Trophoblast cell (in vitro differentiated cells and primary cell): ENCODE measurements around the gene OLFM3.

Experiments used
- DNase-seq, 2 donors: peaks; one replicate each; pipeline ENCODE4 v3.0.0-alpha.2; 2016
- H2AFZ ChIP-seq: 2 replicates; pipeline ENCODE4 v1.6.1; 2013; ENCODE audit warnings: low read length, moderate library complexity, mild to moderate bottlenecking; ENCODE audit not compliant: insufficient read depth, poor library complexity
- H2AK5ac ChIP-seq: 2 replicates; pipeline ENCODE4 v1.6.1; 2013; ENCODE audit warnings: mild to moderate bottlenecking, low read length
- H2BK120ac ChIP-seq: 2 replicates; pipeline ENCODE4 v1.6.1; 2013; ENCODE audit warnings: low read length, mild to moderate bottlenecking, moderate library complexity; ENCODE audit not compliant: insufficient read depth, poor library complexity
- H2BK12ac ChIP-seq: 2 replicates; pipeline ENCODE4 v1.6.1; 2013; ENCODE audit warnings: mild to moderate bottlenecking, low read length, moderate library complexity
- H2BK5ac ChIP-seq: 2 replicates; pipeline ENCODE4 v1.6.1; 2013; ENCODE audit warnings: low read length, low read depth, moderate library complexity, mild to moderate bottlenecking; ENCODE audit not compliant: poor library complexity
- H3K14ac ChIP-seq: 2 replicates; pipeline ENCODE4 v1.6.1; 2013; ENCODE audit warnings: mild to moderate bottlenecking, low read length
- H3K18ac ChIP-seq: 2 replicates; pipeline ENCODE4 v1.6.1; 2013; ENCODE audit warnings: mild to moderate bottlenecking, low read length
- H3K23ac ChIP-seq: 2 replicates; pipeline ENCODE4 v1.6.1; 2013; ENCODE audit warnings: low read length
- H3K27ac ChIP-seq: 2 replicates; pipeline ENCODE4 v1.5.1; 2013; ENCODE audit warnings: low read depth, mild to moderate bottlenecking, inconsistent platforms, low read length, moderate library complexity
- H3K27me3 ChIP-seq: 2 replicates; pipeline ENCODE4 v1.6.1; 2013; ENCODE audit warnings: inconsistent platforms, mild to moderate bottlenecking, low read length, moderate library complexity; ENCODE audit not compliant: insufficient read depth
- H3K36me3 ChIP-seq, 2 experiments: 1 replicate in 1 of 2; 2 replicates in 1 of 2; pipeline ENCODE4 v1.6.1; 2013; ENCODE audit warnings: low read length in 2 of 2, mild to moderate bottlenecking in 2 of 2, moderate library complexity in 1 of 2; ENCODE audit not compliant: insufficient read depth in 2 of 2, control insufficient read depth in 1 of 2
- H3K4ac ChIP-seq: 2 replicates; pipeline ENCODE4 v1.6.1; 2013; ENCODE audit warnings: low read depth, mild to moderate bottlenecking, low read length, moderate library complexity
- H3K4me1 ChIP-seq, 2 experiments: 1 replicate in 1 of 2; 2 replicates in 1 of 2; pipeline ENCODE4 v1.6.1; 2013; ENCODE audit warnings: low read length in 2 of 2, mild to moderate bottlenecking in 2 of 2, moderate library complexity in 1 of 2; ENCODE audit not compliant: insufficient read depth in 2 of 2, control insufficient read depth in 1 of 2
- H3K4me2 ChIP-seq: 2 replicates; pipeline ENCODE4 v1.6.1; 2013; ENCODE audit warnings: inconsistent platforms, mild to moderate bottlenecking, low read length, moderate library complexity
- H3K4me3 ChIP-seq: 2 replicates; pipeline ENCODE4 v1.5.1; 2013; ENCODE audit warnings: mild to moderate bottlenecking, low read depth, low read length, inconsistent platforms
- H3K79me1 ChIP-seq: one replicate; pipeline ENCODE4 v1.6.1; 2013; ENCODE audit warnings: low read length
- H3K79me2 ChIP-seq: 2 replicates; pipeline ENCODE4 v1.6.1; 2013; ENCODE audit warnings: low read length, mild to moderate bottlenecking; ENCODE audit not compliant: control insufficient read depth, insufficient read depth, poor library complexity
- H3K9ac ChIP-seq: 2 replicates; pipeline ENCODE4 v1.6.1; 2013; ENCODE audit warnings: mild to moderate bottlenecking, low read length
- H3K9me3 ChIP-seq: 2 replicates; pipeline ENCODE4 v1.6.1; 2013; ENCODE audit warnings: low read depth, mild to moderate bottlenecking, control low read depth, inconsistent platforms, low read length; ENCODE audit not compliant: insufficient read depth
- H4K12ac ChIP-seq: 2 replicates; pipeline ENCODE4 v1.6.1; 2013; ENCODE audit warnings: low read depth, mild to moderate bottlenecking, low read length, moderate library complexity
- H4K8ac ChIP-seq: 2 replicates; pipeline ENCODE4 v1.6.1; 2013; ENCODE audit warnings: low read depth, mild to moderate bottlenecking, low read length, moderate library complexity
- H4K91ac ChIP-seq: one replicate; pipeline ENCODE4 v1.6.1; 2013; ENCODE audit warnings: low read depth, mild to moderate bottlenecking, low read length, moderate library complexity
- WGBS: extraction: QIAGEN DNeasy Blood & Tissue Kit; methylation state at CpG from one replicate; pipeline ENCODE4 v1.1.7; 2013; ENCODE audit warnings: missing lambda C conversion rate; ENCODE audit not compliant: insufficient read length, insufficient coverage; ENCODE audit errors: extremely low coverage; 5-methylcytosine and 5-hydroxymethylcytosine counted together

The OLFM3 gene

DNA sequence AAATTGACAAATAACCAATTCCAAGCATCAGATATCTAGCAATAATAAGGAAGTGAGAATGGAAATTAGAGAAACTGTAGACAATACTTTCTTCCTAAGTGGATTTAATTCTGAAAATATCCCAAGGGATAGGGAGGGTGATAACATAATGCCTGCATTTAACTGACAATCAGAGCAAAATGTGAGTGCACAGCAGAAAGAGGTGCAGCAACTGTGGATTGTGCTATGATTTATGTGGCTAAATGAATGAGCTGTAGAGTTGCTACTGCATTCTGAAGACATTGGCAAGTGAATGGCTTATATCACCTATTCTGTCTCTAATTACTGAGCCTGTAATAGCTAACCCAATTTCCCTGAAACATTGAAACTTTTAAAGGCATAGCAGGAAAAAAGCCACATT, 39.0 kb downstream of the OLFM3 start:
- H3K23ac ChIP-seq = no peak overlapping the region
- no peak overlapping the region for H3K9ac ChIP-seq
- H4K91ac ChIP-seq = no peak overlapping the region
- no peak overlapping the region for H2AK5ac ChIP-seq
- no peak for DNase-seq
- H3K79me2 ChIP-seq = no peaks in the 10 kb centered on the region
- H3K14ac ChIP-seq = no peak overlapping the region
- H2BK12ac ChIP-seq = no peak overlapping the region
- H4K12ac ChIP-seq = no peak overlapping the region
- no peaks in the 10 kb centered on the region for H3K27me3 ChIP-seq
- H2BK120ac ChIP-seq = no peak overlapping the region
- H2AFZ ChIP-seq = no peak overlapping the region
- H3K18ac ChIP-seq = no peak overlapping the region
- H3K4me2 ChIP-seq = no peak overlapping the region
- H4K8ac ChIP-seq = no peak overlapping the region
- H3K4me3 ChIP-seq = no peak overlapping the region
- no peak overlapping the region for H3K4ac ChIP-seq
- H3K9me3 ChIP-seq = no peaks in the 10 kb centered on the region
- no peaks in the 10 kb centered on the region for H3K4me1 ChIP-seq
- H3K36me3 ChIP-seq = no peaks in the 10 kb centered on the region
- H2BK5ac ChIP-seq = no peak overlapping the region
- no peak overlapping the region for H3K27ac ChIP-seq
- no peaks in the 10 kb centered on the region for H3K79me1 ChIP-seq

DNA sequence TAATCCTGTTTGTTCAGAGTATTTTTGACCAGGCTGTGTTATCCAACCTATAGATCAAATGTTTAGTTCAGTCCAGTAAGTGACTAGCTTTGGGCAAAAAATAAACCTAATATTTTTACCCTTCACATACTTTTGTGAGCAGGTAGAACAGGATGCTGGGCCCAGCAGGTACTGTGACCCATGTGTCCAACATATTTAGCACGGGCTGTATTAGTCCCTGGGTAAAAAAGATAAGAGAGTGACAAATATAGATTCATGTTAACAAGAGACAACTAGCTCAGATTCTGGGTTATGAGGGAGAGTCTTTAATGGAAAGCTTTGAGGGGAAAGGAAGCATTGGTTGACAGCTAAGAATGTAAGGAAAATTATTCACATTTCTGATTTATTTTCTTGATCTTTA, 43.1 kb downstream of the OLFM3 start:
- Histone ChIP-seq H3K4ac (no peak overlapping the region), H3K27me3 (no peaks in the 10 kb centered on the region), H3K4me2 (no peak overlapping the region), H2BK120ac (no peak overlapping the region), H3K18ac (no peak overlapping the region), H3K14ac (no peak overlapping the region), H4K91ac (no peak overlapping the region), H4K8ac (no peak overlapping the region), H3K79me1 (no peaks in the 10 kb centered on the region), H3K4me1 (no peaks in the 10 kb centered on the region), H2AFZ (no peak overlapping the region), H4K12ac (no peak overlapping the region), H3K4me3 (no peak overlapping the region), H3K79me2 (no peaks in the 10 kb centered on the region), H3K36me3 (no peaks in the 10 kb centered on the region), H3K9ac (no peak overlapping the region), H2BK5ac (no peak overlapping the region), H3K23ac (no peak overlapping the region), H3K27ac (no peak overlapping the region), H2BK12ac (no peak overlapping the region), H2AK5ac (no peak overlapping the region), H3K9me3 (no peaks in the 10 kb centered on the region)
- no CpG with 5 or more reads among the region's 1 CpG for WGBS
- DNase-seq = no peak

DNA sequence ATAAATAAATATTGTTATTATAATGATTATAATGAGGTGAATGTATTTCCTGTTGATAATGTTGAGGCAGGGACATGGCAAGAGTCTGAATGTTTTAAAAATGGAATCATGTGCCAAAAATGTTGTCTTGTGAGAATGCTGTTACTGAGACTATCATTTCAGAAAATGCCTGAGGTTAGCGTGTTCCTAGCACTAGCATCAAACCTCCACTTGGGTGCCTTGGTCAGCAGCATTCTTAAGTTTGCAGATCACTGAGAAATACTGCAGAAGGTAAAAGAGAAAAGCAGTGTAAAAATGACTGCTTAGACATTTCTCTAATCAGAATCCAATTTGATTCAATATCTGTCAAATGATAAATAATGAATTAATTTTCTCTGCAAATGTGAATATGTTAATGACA, 50.8 kb downstream of the OLFM3 start:
- no peak overlapping the region for H2AFZ ChIP-seq
- H2BK120ac ChIP-seq = no peak overlapping the region
- no peak overlapping the region for H3K14ac ChIP-seq
- no peak overlapping the region for H3K23ac ChIP-seq
- H3K79me1 ChIP-seq = no peaks in the 10 kb centered on the region
- H3K4me1 ChIP-seq = no peaks in the 10 kb centered on the region
- no peak overlapping the region for H4K8ac ChIP-seq
- H2AK5ac ChIP-seq = no peak overlapping the region
- H3K9ac ChIP-seq = no peak overlapping the region
- no peak overlapping the region for H2BK5ac ChIP-seq
- no peak overlapping the region for H3K4ac ChIP-seq
- H4K12ac ChIP-seq = no peak overlapping the region
- H3K18ac ChIP-seq = no peak overlapping the region
- no peaks in the 10 kb centered on the region for H3K9me3 ChIP-seq
- H3K27me3 ChIP-seq = no peaks in the 10 kb centered on the region
- no CpG with 5 or more reads among the region's 1 CpG for WGBS
- H3K27ac ChIP-seq = no peak overlapping the region
- H3K4me2 ChIP-seq = no peak overlapping the region
- no peaks in the 10 kb centered on the region for H3K36me3 ChIP-seq
- H4K91ac ChIP-seq = no peak overlapping the region
- no peak overlapping the region for H3K4me3 ChIP-seq
- peak; percentile 36 to 68 for DNase-seq
- no peaks in the 10 kb centered on the region for H3K79me2 ChIP-seq
- H2BK12ac ChIP-seq = no peak overlapping the region

DNA sequence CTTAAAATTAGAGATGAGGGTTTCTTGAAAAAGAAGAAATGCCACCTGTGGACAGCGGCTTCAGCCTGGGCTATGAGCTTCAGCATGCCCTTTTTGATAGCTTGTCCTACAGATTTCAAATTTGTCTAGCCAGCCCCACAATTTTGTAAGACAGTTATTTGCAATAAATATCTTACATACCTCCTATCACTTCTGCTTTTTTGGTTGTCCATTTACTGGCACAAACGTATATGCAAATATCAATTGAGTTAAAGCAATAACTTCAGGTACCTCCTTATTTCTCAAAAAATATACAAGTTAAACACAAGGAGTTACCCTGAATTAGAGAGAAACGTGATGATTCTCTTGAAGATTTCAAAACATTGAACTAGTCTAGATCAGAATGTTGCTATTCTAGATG, 53.5 kb downstream of the OLFM3 start:
- Histone ChIP-seq H2BK12ac (no peak overlapping the region), H3K4me3 (no peak overlapping the region), H3K18ac (no peak overlapping the region), H3K23ac (no peak overlapping the region), H4K12ac (no peak overlapping the region), H2BK120ac (no peak overlapping the region), H3K9ac (no peak overlapping the region), H3K14ac (no peak overlapping the region), H3K4me1 (no peaks in the 10 kb centered on the region), H3K4ac (no peak overlapping the region), H3K4me2 (no peak overlapping the region), H2AK5ac (no peak overlapping the region), H4K91ac (no peak overlapping the region), H3K27me3 (no peaks in the 10 kb centered on the region), H4K8ac (no peak overlapping the region), H2AFZ (no peak overlapping the region), H3K79me1 (no peaks in the 10 kb centered on the region), H3K36me3 (no peaks in the 10 kb centered on the region), H3K9me3 (no peaks in the 10 kb centered on the region), H3K27ac (no peak overlapping the region), H2BK5ac (no peak overlapping the region), H3K79me2 (no peaks in the 10 kb centered on the region)
- no CpG with 5 or more reads among the region's 3 CpGs for WGBS
- no peak for DNase-seq
